B cell (primary cell): ENCODE results near the gene TLR3. TPM values are rescaled to one million over a fixed set of nuclear protein-coding genes. Genes with fewer than 3 reads are reported as not detected.
A peak's percentile ranks its signal among the peaks of the same experiment; 100 is the strongest.

Experiments
- ATAC-seq: fragments of 200-7000 bp; cut with Tn5 transposase; one replicate; pipeline ENCODE4 v1.10.0; 2021; ENCODE audit warnings: low read depth, mild to moderate bottlenecking, moderate number of reproducible peaks, moderate library complexity
- CTCF ChIA-PET: fragments of 350-600 bp; sonication (Branson Sonifier 250); formaldehyde crosslinking; loops from one replicate; lab custom pipeline; 2021; ENCODE audit warnings: antibody characterized with exemption, inconsistent platforms; lab: Charles Lee
- POLR2A ChIA-PET: fragments of 350-600 bp; sonication (Branson Sonifier 250); formaldehyde crosslinking; loops from one replicate; lab custom pipeline; 2021; ENCODE audit warnings: antibody characterized with exemption; lab: Charles Lee
- DNase-seq: peaks from one replicate; pipeline ENCODE4 v3.0.0; 2013
- H2AFZ ChIP-seq: 2 replicates; pipeline ENCODE4 v1.6.1; 2012; ENCODE audit warnings: mild to moderate bottlenecking, low read depth, low read length; ENCODE audit not compliant: insufficient read depth, poor library complexity, severe bottlenecking
- H3K27ac ChIP-seq, 2 donors: 1 replicate in 1 of 2; 2 replicates in 1 of 2; pipeline ENCODE4 v1.5.1; 2012 to 2013; ENCODE audit warnings: low read length in 2 of 2, mild to moderate bottlenecking in 2 of 2, moderate library complexity in 1 of 2
- H3K27me3 ChIP-seq, 4 experiments: fragments of 200-600 bp in 1 of 4; sonication (generic) in 1 of 4; replicated peaks in 1 of 4; 1 replicate in 2 of 4; 2 replicates in 2 of 4; pipeline versions ENCODE4 v1.6.1 to v1.7.0; 2013 to 2016; ENCODE audit warnings: low read length in 3 of 4, mild to moderate bottlenecking in 2 of 4, mixed read lengths in 1 of 4, moderate library complexity in 1 of 4; ENCODE audit not compliant: insufficient read depth in 4 of 4, control insufficient read depth in 3 of 4; ENCODE audit errors: control extremely low read depth in 1 of 4
- H3K36me3 ChIP-seq, 2 experiments: replicated peaks in 1 of 2; 1 replicate in 1 of 2; 2 replicates in 1 of 2; pipeline versions ENCODE4 v1.6.1 to v1.7.1; 2013; ENCODE audit warnings: low read length in 1 of 2; ENCODE audit not compliant: insufficient read depth in 2 of 2, control insufficient read depth in 1 of 2; ENCODE audit errors: control extremely low read depth in 1 of 2, extremely low read depth in 1 of 2
- H3K4me1 ChIP-seq, 2 donors: fragments of 200-600 bp in 1 of 2; sonication (generic) in 1 of 2; 1 replicate in 1 of 2; 2 replicates in 1 of 2; pipeline versions ENCODE4 v1.5.1 to v1.6.1; 2013 to 2017; ENCODE audit warnings: low read length in 2 of 2; ENCODE audit not compliant: control insufficient read depth in 2 of 2, insufficient read depth in 2 of 2
- H3K4me2 ChIP-seq: replicated peaks from 2 replicates; pipeline ENCODE3; 2012; ENCODE audit warnings: mild to moderate bottlenecking, low read depth, low read length; ENCODE audit not compliant: poor library complexity, severe bottlenecking
- H3K4me3 ChIP-seq, 5 experiments: fragments of 200-600 bp in 1 of 5; sonication (generic) in 1 of 5; 1 replicate in 3 of 5; 2 replicates in 2 of 5; pipeline versions ENCODE4 v1.5.1 to v1.7.0; 2011 to 2016; ENCODE audit warnings: low read length in 4 of 5, mild to moderate bottlenecking in 4 of 5, low read depth in 2 of 5, control low read depth in 1 of 5, moderate library complexity in 1 of 5; ENCODE audit not compliant: insufficient read depth in 1 of 5; ENCODE audit errors: control extremely low read depth in 1 of 5, extremely low read depth in 1 of 5
- H3K79me2 ChIP-seq: fragments of 200-600 bp; sonication (generic); one replicate; pipeline ENCODE4 v1.6.0; 2016; ENCODE audit warnings: low read length; ENCODE audit not compliant: control insufficient read depth, insufficient read depth
- H3K9ac ChIP-seq: fragments of 200-600 bp; sonication (generic); 2 replicates; pipeline ENCODE4 v1.6.1; 2017; ENCODE audit warnings: mild to moderate bottlenecking, low read length, moderate library complexity
- H3K9me3 ChIP-seq, 3 donors: one replicate each; pipeline versions ENCODE4 v1.6.1 to v1.7.1; 2013; ENCODE audit warnings: low read length in 2 of 3; ENCODE audit not compliant: control insufficient read depth in 2 of 3, insufficient read depth in 1 of 3; ENCODE audit errors: control extremely low read depth in 1 of 3
- H4K20me1 ChIP-seq: 2 replicates; pipeline ENCODE4 v1.6.0; 2012; ENCODE audit warnings: mild to moderate bottlenecking, low read length; ENCODE audit not compliant: insufficient read depth, control insufficient read depth, poor library complexity, severe bottlenecking
- H3K27ac Mint-ChIP-seq: one replicate; pipeline ENCODE4 v1.8.0; 2021; ENCODE audit warnings: mixed read lengths
- H3K27me3 Mint-ChIP-seq: one replicate; pipeline ENCODE4 v1.8.0; 2021; ENCODE audit warnings: mixed read lengths
- H3K4me1 Mint-ChIP-seq: one replicate; pipeline ENCODE4 v1.8.0; 2021; ENCODE audit warnings: mixed read lengths
- H3K4me3 Mint-ChIP-seq: one replicate; pipeline ENCODE4 v1.8.0; 2021; ENCODE audit warnings: mixed read lengths
- H3K9me3 Mint-ChIP-seq: one replicate; pipeline ENCODE4 v1.8.0; 2022; ENCODE audit warnings: mixed read lengths; ENCODE audit not compliant: insufficient read depth
- CTCF ChIP-seq: fragments of 200-600 bp; IDR thresholded peaks from one replicate; pipeline ENCODE4 v1.8.0; 2022; ENCODE audit warnings: antibody characterized with exemption, mild to moderate bottlenecking
- EZH2 ChIP-seq: IDR thresholded peaks from 2 replicates; pipeline ENCODE4 v1.6.1; 2012; ENCODE audit warnings: borderline replicate concordance, low read depth, mild to moderate bottlenecking, moderate library complexity, low read length; ENCODE audit not compliant: insufficient read depth, poor library complexity, severe bottlenecking
- WGBS: methylation state at CpG from one replicate; pipeline ENCODE4 v1.1.5; 2013; ENCODE audit warnings: missing lambda C conversion rate; ENCODE audit not compliant: insufficient coverage; 5-methylcytosine and 5-hydroxymethylcytosine counted together
- intact Hi-C: fragments of 100-400 bp; cut with micrococcal nuclease; formaldehyde crosslinking; loops from one replicate; pipeline ENCODE4 v1.10.0; 2022
- polyA plus RNA-seq: library from polyadenylated mRNA; depleted of rRNA; stranded (reverse); fragments of >200 nt; gene quantifications from 2 replicates; pipeline ENCODE4 v1.2.3, GENCODE V29; 2012
- total RNA-seq, 2 donors: library from RNA; stranded (reverse); fragments of 120-200 nt in 1 of 2; gene quantifications; 1 replicate in 1 of 2; 2 replicates in 1 of 2; pipeline versions ENCODE4 v1.2.3 to v1.2.4, GENCODE V29; 2013 to 2022

TLR3 gene
- total and polyA plus RNA-seq, 2 donors (not counting 1 experiment from before 2014, with no cell fraction given) = not detected

GRCh38 chr4:186067757-186068385 lies 1.1 kb upstream of the TLR3 start:
- Mint-ChIP-seq H3K27me3 (peaks cover 42% of the 10 kb centered on the region), H3K27ac (no peak overlapping the region), H3K9me3 (no peaks in the 10 kb centered on the region), H3K4me3 (no peak overlapping the region), H3K4me1 (peaks cover 8% of the 10 kb centered on the region)
- intact Hi-C loops = loop anchor here (10.0 kb wide), 1 partner anchor 127 kb away; the partner anchor contains the start of gene CYP4V2
- DNase-seq (peak; percentile 35), ATAC-seq (no peak)
- Histone ChIP-seq H3K4me1 (peaks cover 13 to 20% of the 10 kb centered on the region in 2 donors), H3K9ac (peak overlapping the region; percentile 49), H3K9me3 (no peaks in the 10 kb centered on the region), H3K79me2 (no peaks in the 10 kb centered on the region), H3K4me2 (peak overlapping the region; percentile 70), H3K36me3 (no peaks in the 10 kb centered on the region), H3K27ac (no peak overlapping the region), H4K20me1 (no peaks in the 10 kb centered on the region), H2AFZ (peak overlapping the region; percentile 38), H3K27me3 (peaks cover 0 to 41% (median 21%) of the 10 kb centered on the region in 4 experiments), H3K4me3 (peak overlapping the region in 1 of 5 experiments; percentile 55)
- ChIA-PET POLR2A (no interaction called here), CTCF (interaction anchor here (1.0 to 2.3 kb wide), 5 partner anchors 69 to 519 kb away, joined by 3 to 15 read pairs (median 4); partner anchors contain the start of gene CYP4V2)
- TF ChIP-seq EZH2 = no peak
- WGBS = 58% methylated on average over 6 of the region's 9 CpGs

- Histone ChIP-seq H3K4me2 (no peak overlapping the region), H3K4me1 (peaks cover 13 to 20% of the 10 kb centered on the region in 2 donors), H3K27me3 (peaks cover 0 to 35% (median 18%) of the 10 kb centered on the region in 4 experiments), H4K20me1 (no peaks in the 10 kb centered on the region), H3K4me3 (no peak overlapping the region), H3K36me3 (no peaks in the 10 kb centered on the region), H3K9ac (no peak overlapping the region), H3K79me2 (no peaks in the 10 kb centered on the region), H3K27ac (no peak overlapping the region), H2AFZ (no peak overlapping the region), H3K9me3 (no peaks in the 10 kb centered on the region)
- DNase-seq (no peak), ATAC-seq (no peak)
- CTCF ChIA-PET = no interaction called here
- Mint-ChIP-seq H3K4me3 (no peak overlapping the region), H3K4me1 (peaks cover 8% of the 10 kb centered on the region), H3K9me3 (no peaks in the 10 kb centered on the region), H3K27me3 (peaks cover 36% of the 10 kb centered on the region), H3K27ac (no peak overlapping the region)
- TF ChIP-seq EZH2 = no peak
- no peak for TF ChIP-seq CTCF
- intact Hi-C loops = loop anchor here (10.0 kb wide), 1 partner anchor 125 kb away; the partner anchor contains the start of gene CYP4V2
- POLR2A ChIA-PET = interaction anchor here (0.6 kb wide), 1 partner anchor 118 kb away, joined by 4 read pairs; no protein-coding TSS in a partner anchor
- 100% methylated on average over 4 of the region's 4 CpGs for WGBS
Measured at GRCh38 chr4:186069729-186070128, 773 bp downstream of the TLR3 start.
